D721Med (cell line): ENCODE data around the gene GOLGA6C.
"Not testable (repeated sequence)": the region's sequence is repeated elsewhere in the genome, so short reads cannot be mapped to it uniquely, and the experiment has no call there.

Experiments used
- DNase-seq: peaks from one replicate; pipeline ENCODE4 v3.0.0; 2011; ENCODE audit warnings: low spot score; ENCODE audit not compliant: insufficient read length
- FAIRE-seq: peaks from 2 replicates; lab custom pipeline; 2011; peaks lifted over from hg19 to GRCh38; lab: Jason Lieb, UNC
- CTCF ChIP-seq: IDR thresholded peaks from 2 replicates; pipeline ENCODE4 v1.5.1; 2012; ENCODE audit warnings: mild to moderate bottlenecking, control low read depth; ENCODE audit not compliant: insufficient read depth; ENCODE audit errors: missing control alignments

Gene GOLGA6C

DNA sequence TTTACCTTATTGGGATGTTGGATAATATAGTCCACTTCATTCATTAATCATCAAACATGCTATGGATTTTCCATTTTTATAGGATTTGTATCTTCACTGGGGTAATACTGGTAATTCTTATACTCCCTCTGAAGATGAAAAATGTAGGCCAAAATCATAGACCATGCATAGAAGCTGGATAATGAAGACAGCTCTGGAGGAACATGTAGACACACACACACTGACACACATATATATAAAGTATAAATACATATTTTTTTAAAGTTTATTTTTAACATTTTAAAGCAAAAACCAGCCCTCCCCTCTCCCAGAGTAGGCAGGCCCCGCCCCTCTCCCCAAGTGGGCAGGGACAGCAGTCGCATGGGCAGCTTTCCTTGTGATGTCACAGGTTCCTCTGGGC lies at the start of gene GOLGA6C:
Gene GOLGA6C, plus strand, starts transcription at position 301 of the 400 bp plus-strand sequence. CDS start 265 bp downstream, outside the sequence.
- DNase-seq, FAIRE-seq: not testable (repeated sequence)

- no peak for FAIRE-seq
- DNase-seq, result no peak
These were observed 49.4 kb upstream of the GOLGA6C start for GRCh38 chr15:75208501-75209288.

GRCh38 chr15:75209289-75209676 lies 48.9 kb upstream of the GOLGA6C start:
- FAIRE-seq, result no peak
- TF ChIP-seq CTCF, result no peak
- no peak for DNase-seq

More at GRCh38 chr15:75208501-75209288, 49.4 kb upstream of the GOLGA6C start:
- TF ChIP-seq CTCF, result no peak

GRCh38 chr15:75210811-75211230 lies 47.3 kb upstream of the GOLGA6C start:
- FAIRE-seq (no peak), DNase-seq (no peak)
- TF ChIP-seq CTCF, result no peak

DNA sequence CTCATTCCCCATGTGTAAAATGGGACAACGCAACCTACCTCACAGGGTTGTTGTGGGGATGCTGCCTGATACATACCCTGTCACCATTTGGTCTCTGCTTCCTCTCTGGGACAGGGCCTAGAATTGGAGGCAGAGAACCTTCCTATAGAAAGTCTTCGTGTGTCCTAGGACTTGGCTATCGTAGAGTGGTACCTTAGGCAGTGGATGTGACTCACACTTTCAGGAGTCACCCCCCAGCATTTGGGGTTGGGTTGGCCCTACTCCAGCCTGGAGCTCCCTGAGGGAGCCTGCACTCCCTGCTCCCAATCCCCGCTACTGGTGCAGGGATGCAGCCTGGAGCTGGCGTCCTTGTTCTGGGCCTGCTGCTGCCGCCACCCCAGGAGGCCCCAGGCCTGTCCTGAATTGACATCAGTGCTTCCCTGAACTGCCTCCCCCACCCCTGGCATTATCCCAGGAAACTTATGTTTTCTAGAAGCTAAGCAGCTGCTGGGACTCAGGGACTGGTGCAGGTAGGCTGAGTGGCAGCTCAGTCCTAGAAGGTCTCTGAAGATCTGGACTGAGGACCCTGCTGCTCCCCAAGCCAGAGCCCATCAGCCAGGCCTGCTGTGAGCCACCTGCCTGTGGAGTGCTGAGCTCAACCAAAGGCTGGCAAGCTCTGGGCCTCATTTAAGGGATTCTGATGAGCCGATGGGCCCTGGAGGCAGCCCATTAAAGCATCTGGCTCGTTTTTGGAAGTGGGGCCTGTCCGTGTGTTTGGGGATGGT lies 46.5 kb upstream of the GOLGA6C start:
- DNase-seq, result no peak
- FAIRE-seq, result no peak

DNA sequence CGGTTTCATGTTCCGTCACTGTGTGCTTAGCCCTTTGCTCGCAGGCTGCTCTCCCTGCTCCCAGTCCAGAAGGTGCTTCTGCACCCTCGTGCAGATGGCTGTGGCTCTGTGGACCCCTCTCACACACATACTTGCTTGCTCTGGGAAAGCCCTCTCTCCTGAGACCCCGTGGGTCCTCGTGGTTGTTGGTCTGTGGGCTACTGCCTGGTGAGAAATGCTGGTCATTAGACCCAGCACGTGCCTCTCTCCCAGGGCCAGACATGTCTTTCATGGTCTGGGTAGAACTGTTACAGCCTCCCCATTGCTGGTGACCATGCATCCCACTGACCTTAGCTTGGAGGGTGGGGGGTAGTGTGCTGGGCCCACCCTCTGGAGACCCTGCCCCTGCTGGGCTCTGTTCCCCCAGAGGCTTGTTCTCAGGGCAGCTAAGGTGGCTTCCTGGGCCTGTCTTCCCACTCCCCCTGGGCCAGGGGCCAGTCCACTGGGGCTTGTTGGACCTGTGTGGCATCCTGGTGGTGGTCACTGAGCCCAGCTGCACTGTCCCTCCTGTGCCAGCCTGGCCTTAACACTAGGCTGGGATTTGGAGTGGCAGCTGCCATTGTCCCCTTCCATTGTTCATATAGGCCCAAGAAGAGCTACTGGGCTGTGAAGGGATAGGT lies 45.8 kb upstream of the GOLGA6C start:
- DNase-seq, result no peak
- TF ChIP-seq CTCF, result no peak
- no peak for FAIRE-seq

More for the DNA sequence above, 46.5 kb upstream of the GOLGA6C start:
- no peak for TF ChIP-seq CTCF

DNA sequence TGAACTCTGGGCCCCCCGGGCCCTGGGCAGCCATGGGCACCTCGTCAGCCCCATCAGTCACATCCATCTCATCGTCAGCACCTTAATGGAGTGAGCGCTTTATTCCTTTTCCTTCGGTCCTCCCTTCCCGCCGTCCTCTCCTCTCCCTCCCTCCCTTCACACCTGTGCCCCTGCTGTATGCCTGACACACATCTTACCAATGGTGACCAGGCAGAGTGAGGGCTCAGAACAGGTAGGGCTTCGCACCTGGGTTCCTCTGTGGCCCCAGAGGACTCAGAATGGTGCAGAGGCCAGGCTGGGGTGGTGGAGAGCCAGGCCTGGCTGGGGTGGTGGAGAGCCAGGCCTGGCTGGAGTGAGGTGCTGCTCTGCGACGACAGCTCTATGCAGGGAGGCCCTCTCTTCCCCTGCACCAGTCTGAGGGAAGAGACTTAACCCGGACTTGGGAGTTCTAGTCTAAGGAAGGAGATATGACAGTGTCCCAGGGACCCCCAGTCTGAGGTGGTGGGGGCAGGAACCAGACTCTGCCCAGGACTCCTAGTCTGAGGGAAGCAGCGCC lies 44.8 kb upstream of the GOLGA6C start:
- DNase-seq (no peak), FAIRE-seq (no peak)
- TF ChIP-seq CTCF, result no peak
